Gastrocnemius medialis (tissue), 4 donors: ENCODE measurements around the gene SLC24A4. TPM values are rescaled to one million over a fixed set of nuclear protein-coding genes. Genes with fewer than 3 reads are reported as not detected.

Source experiments
- ATAC-seq, 2 donors: fragments of 150-250 bp; one replicate each; pipeline ENCODE4 v1.9.1; 2016
- DNase-seq, 2 donors: peaks; one replicate each; pipeline ENCODE4 v3.0.0-alpha.2; 2019
- H3K27ac ChIP-seq, 4 donors: fragments of 200-600 bp; sonication (generic); 1 replicate in 1 of 4; 2 replicates in 3 of 4; pipeline ENCODE4 v1.5.1; 2016 to 2018; ENCODE audit warnings: mild to moderate bottlenecking in 2 of 4, moderate library complexity in 1 of 4
- H3K27me3 ChIP-seq, 3 donors: fragments of 200-600 bp; sonication (generic) in 2 of 3; 1 replicate in 1 of 3; 2 replicates in 2 of 3; pipeline versions ENCODE4 v1.5.1 to v1.6.0; 2016 to 2019; ENCODE audit warnings: mild to moderate bottlenecking in 1 of 3, moderate library complexity in 1 of 3
- H3K36me3 ChIP-seq, 2 donors: fragments of 200-600 bp; sonication (generic) in 1 of 2; one replicate each; pipeline ENCODE4 v1.5.1; 2017 to 2018
- H3K4me1 ChIP-seq, 2 donors: fragments of 200-600 bp; sonication (generic) in 1 of 2; one replicate each; pipeline ENCODE4 v1.5.1; 2016 to 2017; ENCODE audit warnings: mild to moderate bottlenecking in 2 of 2
- H3K4me3 ChIP-seq, 4 donors: fragments of 200-600 bp; sonication (generic) in 3 of 4; 1 replicate in 1 of 4; 2 replicates in 3 of 4; pipeline ENCODE4 v1.5.1; 2016 to 2019; ENCODE audit warnings: mild to moderate bottlenecking in 2 of 4
- H3K9me3 ChIP-seq, 3 donors: fragments of 200-600 bp; sonication (generic) in 2 of 3; 1 replicate in 1 of 3; 2 replicates in 2 of 3; pipeline ENCODE4 v1.5.1; 2016 to 2019
- POLR2A ChIP-seq, 2 donors: fragments of 450-650 bp; IDR thresholded peaks; one replicate each; pipeline ENCODE4 v1.6.1; 2017; ENCODE audit warnings: antibody characterized with exemption in 2 of 2, mild to moderate bottlenecking in 2 of 2, moderate library complexity in 2 of 2
- in situ Hi-C, 4 donors: fragments of 200-750 bp; cut with MboI; loops; one replicate each; pipeline versions ENCODE4 v1.15.0 to v1.8.0; 2017; ENCODE audit warnings: low sequenced_read_pairs in 4 of 4
- intact Hi-C: fragments of 100-400 bp; cut with DNase I; formaldehyde crosslinking; loops from one replicate; pipeline ENCODE4 v1.15.1; 2023; ENCODE audit warnings: low total_unique reads
- total RNA-seq, 4 donors: library from RNA; depleted of rRNA; stranded (reverse); fragments of >200 nt; gene quantifications; one replicate each; pipeline versions ENCODE4 v1.1.0 to v1.2.3, GENCODE V29; 2016
- TF ChIP-seq, protein P1 (sequence below), 5 experiments: fragments of 450-650 bp in 3 of 5; fragments of 200-600 bp in 2 of 5; sonication (generic) in 2 of 5; IDR thresholded peaks in 4 of 5; conservative IDR thresholded peaks in 1 of 5; 1 replicate in 4 of 5; 2 replicates in 1 of 5; pipeline ENCODE4 v1.5.1; 2016 to 2019; ENCODE audit warnings: antibody characterized with exemption in 5 of 5, mild to moderate bottlenecking in 3 of 5, moderate library complexity in 3 of 5

Gene SLC24A4
- total RNA-seq, 4 donors from 2014 or later = 0.07 to 0.76 (median 0.50) TPM

GRCh38 chr14:92288994-92289660, 33.8 kb upstream of the SLC24A4 start:
- Histone ChIP-seq H3K36me3 (no peaks in the 10 kb centered on the region), H3K27me3 (no peaks in the 10 kb centered on the region), H3K4me3 (no peak overlapping the region), H3K9me3 (no peaks in the 10 kb centered on the region), H3K4me1 (no peaks in the 10 kb centered on the region), H3K27ac (no peak overlapping the region)
- no peak for TF ChIP-seq POLR2A (IDR thresholded peaks at IDR 0.05)
- TF ChIP-seq, protein P1, sequence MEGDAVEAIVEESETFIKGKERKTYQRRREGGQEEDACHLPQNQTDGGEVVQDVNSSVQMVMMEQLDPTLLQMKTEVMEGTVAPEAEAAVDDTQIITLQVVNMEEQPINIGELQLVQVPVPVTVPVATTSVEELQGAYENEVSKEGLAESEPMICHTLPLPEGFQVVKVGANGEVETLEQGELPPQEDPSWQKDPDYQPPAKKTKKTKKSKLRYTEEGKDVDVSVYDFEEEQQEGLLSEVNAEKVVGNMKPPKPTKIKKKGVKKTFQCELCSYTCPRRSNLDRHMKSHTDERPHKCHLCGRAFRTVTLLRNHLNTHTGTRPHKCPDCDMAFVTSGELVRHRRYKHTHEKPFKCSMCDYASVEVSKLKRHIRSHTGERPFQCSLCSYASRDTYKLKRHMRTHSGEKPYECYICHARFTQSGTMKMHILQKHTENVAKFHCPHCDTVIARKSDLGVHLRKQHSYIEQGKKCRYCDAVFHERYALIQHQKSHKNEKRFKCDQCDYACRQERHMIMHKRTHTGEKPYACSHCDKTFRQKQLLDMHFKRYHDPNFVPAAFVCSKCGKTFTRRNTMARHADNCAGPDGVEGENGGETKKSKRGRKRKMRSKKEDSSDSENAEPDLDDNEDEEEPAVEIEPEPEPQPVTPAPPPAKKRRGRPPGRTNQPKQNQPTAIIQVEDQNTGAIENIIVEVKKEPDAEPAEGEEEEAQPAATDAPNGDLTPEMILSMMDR (IDR thresholded peaks at IDR 0.05 in 4 of 5, conservative IDR thresholded peaks at IDR 0.05 in 1 of 5) = no peak
- intact Hi-C loops = no loop called here
- ATAC-seq (no peak), DNase-seq (no peak)
- in situ Hi-C loops = no loop called here

DNA sequence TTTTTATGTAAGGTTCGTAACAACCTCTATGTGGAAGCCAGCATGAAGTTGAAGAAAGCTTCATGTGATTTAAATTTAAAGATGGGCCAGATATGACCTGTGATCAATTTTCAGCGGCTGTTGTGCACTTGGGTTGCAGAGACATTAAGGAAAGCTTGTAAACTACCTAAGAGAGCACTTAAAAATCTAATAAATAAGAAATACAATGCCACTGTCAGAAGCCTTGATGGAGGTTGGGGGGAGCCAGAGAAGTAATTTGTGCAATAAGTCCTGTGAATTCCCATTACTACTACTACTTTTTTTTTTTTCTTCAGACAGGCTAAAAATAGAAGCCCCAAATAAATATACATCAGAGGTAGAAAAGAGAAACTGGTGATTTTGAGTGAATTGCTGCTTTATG, 30.3 kb upstream of the SLC24A4 start:
- intact Hi-C loops = no loop called here
- no peak for DNase-seq
- H3K27me3 ChIP-seq = no peaks in the 10 kb centered on the region

DNA sequence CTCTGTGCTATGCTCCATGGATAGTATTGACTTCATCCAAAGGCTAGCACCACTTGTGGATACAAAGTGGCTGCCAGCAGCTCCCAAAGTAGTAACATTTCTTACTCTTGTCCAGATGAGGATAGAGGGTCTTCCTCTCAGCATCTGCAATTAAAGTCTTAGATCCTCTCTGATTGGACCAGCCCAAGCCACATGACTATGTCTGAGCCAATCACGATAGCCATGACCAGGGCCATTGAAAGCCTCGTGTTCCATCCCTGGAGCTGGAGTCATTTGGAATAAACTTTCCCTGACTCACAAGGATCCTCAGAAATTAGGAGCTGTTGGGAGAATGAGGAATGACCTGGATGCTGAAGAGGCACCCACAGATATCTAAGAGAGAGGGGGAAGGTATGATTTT, 28.5 kb upstream of the SLC24A4 start:
- H3K36me3 ChIP-seq = no peaks in the 10 kb centered on the region
- H3K4me3 ChIP-seq = no peak overlapping the region
- H3K9me3 ChIP-seq = no peaks in the 10 kb centered on the region
- H3K27me3 ChIP-seq = no peaks in the 10 kb centered on the region
- H3K4me1 ChIP-seq = no peaks in the 10 kb centered on the region
- intact Hi-C loops (no loop called here), in situ Hi-C loops (no loop called here)
- TF ChIP-seq POLR2A (IDR thresholded peaks at IDR 0.05) = no peak
- TF ChIP-seq, protein P1 (IDR thresholded peaks at IDR 0.05 in 4 of 5, conservative IDR thresholded peaks at IDR 0.05 in 1 of 5) = no peak
- H3K27ac ChIP-seq = no peak overlapping the region
- ATAC-seq = no peak
- DNase-seq = no peak

More for the DNA sequence above, 30.3 kb upstream of the SLC24A4 start:
- H3K9me3 ChIP-seq = no peaks in the 10 kb centered on the region
- no peaks in the 10 kb centered on the region for H3K4me1 ChIP-seq
- in situ Hi-C loops = no loop called here
- H3K36me3 ChIP-seq = no peaks in the 10 kb centered on the region
- no peak for TF ChIP-seq POLR2A (IDR thresholded peaks at IDR 0.05)
- TF ChIP-seq, protein P1 (IDR thresholded peaks at IDR 0.05 in 4 of 5, conservative IDR thresholded peaks at IDR 0.05 in 1 of 5) = no peak
- H3K27ac ChIP-seq = no peak overlapping the region
- ATAC-seq = no peak
- H3K4me3 ChIP-seq = no peak overlapping the region

- Histone ChIP-seq H3K27me3 (no peaks in the 10 kb centered on the region), H3K4me1 (no peaks in the 10 kb centered on the region), H3K4me3 (no peak overlapping the region), H3K27ac (no peak overlapping the region), H3K36me3 (no peaks in the 10 kb centered on the region), H3K9me3 (no peaks in the 10 kb centered on the region)
- intact Hi-C loops = no loop called here
- in situ Hi-C loops = no loop called here
- TF ChIP-seq, protein P1 (IDR thresholded peaks at IDR 0.05 in 4 of 5, conservative IDR thresholded peaks at IDR 0.05 in 1 of 5) = no peak
- no peak for TF ChIP-seq POLR2A (IDR thresholded peaks at IDR 0.05)
- DNase-seq = no peak
- no peak for ATAC-seq
These were observed 25.0 kb upstream of the SLC24A4 start for GRCh38 chr14:92297818-92298595.
